ENCODE results near the gene RBMS2.

Gene RBMS2

DNA sequence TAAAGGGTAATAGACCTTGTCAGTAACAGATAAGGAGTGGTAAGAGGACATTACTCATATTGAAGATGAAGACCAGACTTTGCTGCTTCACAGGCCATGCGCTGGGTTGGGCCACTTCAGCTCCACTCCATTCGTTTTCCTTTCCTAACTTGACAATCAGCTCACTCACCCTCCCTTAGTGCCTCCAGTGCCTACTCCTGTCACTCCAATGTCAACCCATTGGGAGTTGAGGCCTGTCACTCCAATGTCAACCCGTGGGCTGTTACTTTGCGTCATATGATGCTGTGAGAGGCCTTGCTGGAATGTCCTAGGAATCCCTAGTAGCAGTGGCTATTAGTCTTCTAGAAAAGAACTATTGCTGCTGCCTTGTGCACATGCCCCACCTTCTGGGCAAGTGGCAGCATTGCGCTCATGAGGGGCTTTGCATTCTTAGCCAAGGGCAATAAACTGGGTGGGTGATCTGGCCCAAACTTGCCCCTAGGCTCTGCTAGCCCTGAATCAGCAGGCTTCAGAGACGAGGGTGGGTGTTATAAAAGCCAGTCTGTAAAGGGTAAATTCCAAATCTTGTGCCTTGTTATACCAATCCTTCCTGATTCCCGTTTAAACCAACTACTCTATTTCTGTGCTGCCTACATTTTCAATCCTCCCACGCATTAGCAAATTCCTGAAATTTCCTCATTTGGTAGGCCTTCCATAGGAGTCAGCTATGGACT is 72.4 kb downstream of the RBMS2 start:
- peak overlapping the region; percentile 54 for H3K27ac ChIP-seq (ENCODE audit: low read depth, low read length)
- H3K9ac ChIP-seq (ENCODE audit: low read length in 5 of 5): peak overlapping the region in 1 of 5 donors; percentile 48
- no peak overlapping the region for H3K4me3 ChIP-seq (ENCODE audit: low read depth in 1 of 5, low read length in 5 of 5)
- peaks cover 0 to 6% (median 0%) of the 10 kb centered on the region in 5 donors for H3K4me1 ChIP-seq (ENCODE audit: control insufficient read depth in 5 of 5, insufficient read depth in 5 of 5, low read length in 5 of 5)
- no peaks in the 10 kb centered on the region for H3K27me3 ChIP-seq (ENCODE audit: control insufficient read depth in 5 of 5, insufficient read depth in 4 of 5, low read length in 5 of 5)
- no peaks in the 10 kb centered on the region for H3K9me3 ChIP-seq (ENCODE audit: control insufficient read depth in 5 of 5, low read length in 5 of 5)
- peaks cover 8 to 67% (median 55%) of the 10 kb centered on the region in 5 donors for H3K36me3 ChIP-seq (ENCODE audit: control insufficient read depth in 5 of 5, insufficient read depth in 5 of 5, low read length in 5 of 5)

GRCh38 chr12:56596815-56597214 is 75.2 kb downstream of the RBMS2 start:
- Histone ChIP-seq H3K9me3 (ENCODE audit: control insufficient read depth in 5 of 5, low read length in 5 of 5) (no peaks in the 10 kb centered on the region), H3K36me3 (ENCODE audit: control insufficient read depth in 5 of 5, insufficient read depth in 5 of 5, low read length in 5 of 5) (peaks cover 7 to 73% (median 65%) of the 10 kb centered on the region in 5 donors), H3K4me1 (ENCODE audit: control insufficient read depth in 5 of 5, insufficient read depth in 5 of 5, low read length in 5 of 5) (peaks cover 0 to 6% (median 0%) of the 10 kb centered on the region in 5 donors), H3K4me3 (ENCODE audit: low read depth in 1 of 5, low read length in 5 of 5) (no peak overlapping the region), H3K27me3 (ENCODE audit: control insufficient read depth in 5 of 5, insufficient read depth in 4 of 5, low read length in 5 of 5) (no peaks in the 10 kb centered on the region), H3K9ac (ENCODE audit: low read length in 5 of 5) (no peak overlapping the region), H3K27ac (ENCODE audit: low read depth, low read length) (no peak overlapping the region)

DNA sequence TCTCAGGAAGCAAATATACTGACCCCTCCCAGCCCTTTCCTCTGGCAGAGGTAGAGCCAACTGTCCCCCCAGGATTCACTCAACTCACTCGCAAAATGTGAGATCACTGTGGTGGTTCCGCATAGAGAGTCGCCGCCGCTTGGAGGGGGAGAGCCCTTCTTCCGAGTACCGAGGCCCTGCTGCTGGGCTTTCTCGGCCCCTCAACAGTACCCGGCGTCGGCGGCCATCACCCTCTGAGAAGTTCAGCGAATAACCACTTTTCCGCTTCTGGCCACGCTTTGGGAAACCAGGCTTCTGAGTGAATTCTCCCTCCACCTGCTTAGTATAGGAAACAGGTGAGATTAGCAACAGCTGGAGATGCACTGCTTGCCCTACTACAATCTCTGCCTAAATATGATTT is 77.4 kb downstream of the RBMS2 start:
- H3K27ac ChIP-seq (ENCODE audit: low read depth, low read length): no peak overlapping the region

GRCh38 chr12:56599797-56600196 is 78.2 kb downstream of the RBMS2 start:
- Histone ChIP-seq H3K27ac (ENCODE audit: low read depth, low read length) (no peak overlapping the region), H3K9me3 (ENCODE audit: control insufficient read depth in 5 of 5, low read length in 5 of 5) (no peaks in the 10 kb centered on the region), H3K4me3 (ENCODE audit: low read depth in 1 of 5, low read length in 5 of 5) (no peak overlapping the region), H3K4me1 (ENCODE audit: control insufficient read depth in 5 of 5, insufficient read depth in 5 of 5, low read length in 5 of 5) (no peaks in the 10 kb centered on the region), H3K36me3 (ENCODE audit: control insufficient read depth in 5 of 5, insufficient read depth in 5 of 5, low read length in 5 of 5) (peaks cover 14 to 97% (median 92%) of the 10 kb centered on the region in 5 donors), H3K27me3 (ENCODE audit: control insufficient read depth in 5 of 5, insufficient read depth in 4 of 5, low read length in 5 of 5) (no peaks in the 10 kb centered on the region), H3K9ac (ENCODE audit: low read length in 5 of 5) (no peak overlapping the region)

More for the DNA sequence above, 77.4 kb downstream of the RBMS2 start:
- H3K4me3 ChIP-seq (ENCODE audit: low read depth in 1 of 5, low read length in 5 of 5): no peak overlapping the region
- H3K9ac ChIP-seq (ENCODE audit: low read length in 5 of 5): no peak overlapping the region
- H3K9me3 ChIP-seq (ENCODE audit: control insufficient read depth in 5 of 5, low read length in 5 of 5): no peaks in the 10 kb centered on the region
- no peaks in the 10 kb centered on the region for H3K27me3 ChIP-seq (ENCODE audit: control insufficient read depth in 5 of 5, insufficient read depth in 4 of 5, low read length in 5 of 5)
- peaks cover 0 to 2% (median 0%) of the 10 kb centered on the region in 5 donors for H3K4me1 ChIP-seq (ENCODE audit: control insufficient read depth in 5 of 5, insufficient read depth in 5 of 5, low read length in 5 of 5)
- peaks cover 13 to 92% (median 84%) of the 10 kb centered on the region in 5 donors for H3K36me3 ChIP-seq (ENCODE audit: control insufficient read depth in 5 of 5, insufficient read depth in 5 of 5, low read length in 5 of 5)

GRCh38 chr12:56600753-56601152 is 79.1 kb downstream of the RBMS2 start:
- Histone ChIP-seq H3K4me1 (ENCODE audit: control insufficient read depth in 5 of 5, insufficient read depth in 5 of 5, low read length in 5 of 5) (no peaks in the 10 kb centered on the region), H3K4me3 (ENCODE audit: low read depth in 1 of 5, low read length in 5 of 5) (no peak overlapping the region), H3K9me3 (ENCODE audit: control insufficient read depth in 5 of 5, low read length in 5 of 5) (no peaks in the 10 kb centered on the region), H3K9ac (ENCODE audit: low read length in 5 of 5) (no peak overlapping the region), H3K27me3 (ENCODE audit: control insufficient read depth in 5 of 5, insufficient read depth in 4 of 5, low read length in 5 of 5) (no peaks in the 10 kb centered on the region), H3K36me3 (ENCODE audit: control insufficient read depth in 5 of 5, insufficient read depth in 5 of 5, low read length in 5 of 5) (peaks cover 15 to 97% (median 94%) of the 10 kb centered on the region in 5 donors), H3K27ac (ENCODE audit: low read depth, low read length) (no peak overlapping the region)

DNA sequence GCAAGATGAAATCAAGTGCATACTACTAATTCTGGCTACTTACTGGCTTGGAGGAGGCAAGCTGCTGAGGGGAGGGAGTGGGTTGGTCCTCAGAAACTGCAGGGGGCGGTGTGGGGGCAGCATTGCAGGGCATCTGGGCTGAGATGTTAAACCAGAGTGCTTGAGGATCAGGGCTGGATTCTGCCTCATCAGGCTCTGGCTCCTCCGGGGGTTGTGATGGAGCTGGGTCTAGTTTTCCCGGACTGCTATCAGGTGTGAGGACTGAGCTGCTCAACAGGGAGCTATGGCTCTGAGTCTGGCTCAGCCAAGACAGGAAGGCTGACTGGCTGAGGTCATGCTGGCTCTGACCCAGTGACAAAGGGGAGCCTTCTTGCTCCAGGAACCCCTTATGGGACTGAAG is 79.9 kb downstream of the RBMS2 start:
- Histone ChIP-seq H3K9me3 (ENCODE audit: control insufficient read depth in 5 of 5, low read length in 5 of 5) (no peaks in the 10 kb centered on the region), H3K4me3 (ENCODE audit: low read depth in 1 of 5, low read length in 5 of 5) (no peak overlapping the region), H3K27me3 (ENCODE audit: control insufficient read depth in 5 of 5, insufficient read depth in 4 of 5, low read length in 5 of 5) (no peaks in the 10 kb centered on the region), H3K36me3 (ENCODE audit: control insufficient read depth in 5 of 5, insufficient read depth in 5 of 5, low read length in 5 of 5) (peaks cover 22 to 100% (median 99%) of the 10 kb centered on the region in 5 donors), H3K4me1 (ENCODE audit: control insufficient read depth in 5 of 5, insufficient read depth in 5 of 5, low read length in 5 of 5) (no peaks in the 10 kb centered on the region), H3K27ac (ENCODE audit: low read depth, low read length) (no peak overlapping the region), H3K9ac (ENCODE audit: low read length in 5 of 5) (no peak overlapping the region)

DNA sequence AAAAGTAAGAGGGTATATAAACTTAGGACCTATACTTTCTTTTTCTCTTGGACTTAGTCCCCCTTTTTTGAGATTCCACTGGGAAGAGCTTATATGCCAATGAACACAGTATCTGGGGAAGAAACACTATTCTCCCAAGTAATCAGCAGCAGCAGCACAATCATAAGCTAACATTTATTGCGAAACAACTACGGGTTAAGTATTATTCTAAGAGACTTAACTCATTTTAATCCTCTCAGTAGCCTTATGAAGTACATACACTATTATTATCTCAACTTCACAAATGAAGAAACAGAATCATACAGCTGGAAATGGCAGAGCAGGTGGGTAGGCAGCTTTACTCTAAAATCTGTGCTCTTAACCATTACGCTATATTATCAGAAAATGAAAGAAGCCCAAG is 80.6 kb downstream of the RBMS2 start:
- H3K9me3 ChIP-seq (ENCODE audit: control insufficient read depth in 5 of 5, low read length in 5 of 5): no peaks in the 10 kb centered on the region
- H3K27me3 ChIP-seq (ENCODE audit: control insufficient read depth in 5 of 5, insufficient read depth in 4 of 5, low read length in 5 of 5): no peaks in the 10 kb centered on the region
- no peak overlapping the region for H3K27ac ChIP-seq (ENCODE audit: low read depth, low read length)
- H3K9ac ChIP-seq (ENCODE audit: low read length in 5 of 5): no peak overlapping the region
- H3K4me3 ChIP-seq (ENCODE audit: low read depth in 1 of 5, low read length in 5 of 5): no peak overlapping the region
- peaks cover 26 to 100% (median 99%) of the 10 kb centered on the region in 5 donors for H3K36me3 ChIP-seq (ENCODE audit: control insufficient read depth in 5 of 5, insufficient read depth in 5 of 5, low read length in 5 of 5)
- H3K4me1 ChIP-seq (ENCODE audit: control insufficient read depth in 5 of 5, insufficient read depth in 5 of 5, low read length in 5 of 5): no peaks in the 10 kb centered on the region

DNA sequence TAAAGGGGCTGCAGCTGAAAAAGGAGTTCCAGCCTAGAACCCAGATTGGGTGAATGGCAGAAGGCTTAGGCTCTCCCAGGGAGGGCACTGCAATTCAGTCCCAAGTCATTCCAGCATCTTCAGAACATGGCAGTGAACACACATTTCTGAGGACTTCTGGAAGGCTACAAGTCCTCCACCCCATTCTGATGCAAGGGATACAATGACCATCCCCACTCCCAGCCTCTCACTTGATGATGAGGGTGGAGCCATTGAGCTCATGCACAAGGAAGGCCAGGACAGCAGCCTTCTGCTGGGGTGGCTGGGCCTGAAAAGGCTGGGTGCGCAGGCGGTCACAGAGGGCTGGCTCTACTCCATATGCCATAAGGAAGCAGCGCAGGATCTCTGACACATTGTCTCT is 82.7 kb downstream of the RBMS2 start:
- Histone ChIP-seq H3K4me3 (ENCODE audit: low read depth in 1 of 5, low read length in 5 of 5) (no peak overlapping the region), H3K9ac (ENCODE audit: low read length in 5 of 5) (no peak overlapping the region), H3K9me3 (ENCODE audit: control insufficient read depth in 5 of 5, low read length in 5 of 5) (no peaks in the 10 kb centered on the region), H3K4me1 (ENCODE audit: control insufficient read depth in 5 of 5, insufficient read depth in 5 of 5, low read length in 5 of 5) (no peaks in the 10 kb centered on the region), H3K27ac (ENCODE audit: low read depth, low read length) (no peak overlapping the region), H3K27me3 (ENCODE audit: control insufficient read depth in 5 of 5, insufficient read depth in 4 of 5, low read length in 5 of 5) (no peaks in the 10 kb centered on the region), H3K36me3 (ENCODE audit: control insufficient read depth in 5 of 5, insufficient read depth in 5 of 5, low read length in 5 of 5) (peaks cover 26 to 93% (median 90%) of the 10 kb centered on the region in 5 donors)

DNA sequence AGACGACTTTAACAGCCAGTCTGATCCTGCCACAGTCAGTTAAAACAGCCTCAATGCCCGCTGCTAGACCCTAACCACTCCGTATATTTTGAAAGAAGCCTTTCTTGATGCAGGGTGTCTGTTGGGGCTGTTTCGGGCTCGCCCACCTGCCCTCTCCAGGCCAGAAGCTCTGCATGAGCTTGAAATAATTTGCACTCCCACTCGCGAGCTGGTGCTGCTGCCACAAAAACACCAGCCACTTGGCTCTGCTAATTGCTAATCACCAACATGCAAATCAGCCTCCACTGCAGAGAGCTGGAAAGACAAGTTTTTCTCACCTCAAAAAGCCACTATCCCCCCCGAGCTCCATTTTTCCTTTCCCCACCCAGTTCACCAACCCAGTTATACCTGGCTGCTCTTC is 93.0 kb downstream of the RBMS2 start:
- no peak overlapping the region for H3K4me3 ChIP-seq (ENCODE audit: low read depth in 1 of 5, low read length in 5 of 5)
- H3K9me3 ChIP-seq (ENCODE audit: control insufficient read depth in 5 of 5, low read length in 5 of 5): no peaks in the 10 kb centered on the region
- no peak overlapping the region for H3K9ac ChIP-seq (ENCODE audit: low read length in 5 of 5)
- H3K36me3 ChIP-seq (ENCODE audit: control insufficient read depth in 5 of 5, insufficient read depth in 5 of 5, low read length in 5 of 5): peaks cover 39 to 88% (median 82%) of the 10 kb centered on the region in 5 donors
- no peaks in the 10 kb centered on the region for H3K27me3 ChIP-seq (ENCODE audit: control insufficient read depth in 5 of 5, insufficient read depth in 4 of 5, low read length in 5 of 5)
- H3K27ac ChIP-seq (ENCODE audit: low read depth, low read length): no peak overlapping the region
- H3K4me1 ChIP-seq (ENCODE audit: control insufficient read depth in 5 of 5, insufficient read depth in 5 of 5, low read length in 5 of 5): peaks cover 0 to 3% (median 0%) of the 10 kb centered on the region in 5 donors

DNA sequence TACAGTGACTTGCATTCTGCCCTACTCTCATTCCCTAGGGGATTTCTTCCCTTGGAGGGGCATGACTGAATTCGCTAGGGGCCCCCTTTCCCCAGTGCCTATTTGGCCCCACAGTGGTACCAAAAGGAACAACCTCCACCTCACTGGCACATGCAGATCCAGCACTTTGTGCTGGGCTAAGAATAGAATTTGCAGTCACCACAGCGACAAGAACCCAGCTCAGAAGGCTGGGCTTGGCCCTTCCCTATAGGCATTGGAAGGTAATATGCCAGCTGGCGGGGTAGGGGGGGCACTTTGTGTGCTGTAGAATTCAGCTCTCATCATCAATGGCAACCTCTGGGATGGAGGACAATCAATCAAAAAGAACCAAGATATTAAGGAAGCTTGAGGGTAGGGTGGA is 94.6 kb downstream of the RBMS2 start:
- Histone ChIP-seq H3K9me3 (ENCODE audit: control insufficient read depth in 5 of 5, low read length in 5 of 5) (no peaks in the 10 kb centered on the region), H3K9ac (ENCODE audit: low read length in 5 of 5) (no peak overlapping the region), H3K4me3 (ENCODE audit: low read depth in 1 of 5, low read length in 5 of 5) (no peak overlapping the region), H3K27me3 (ENCODE audit: control insufficient read depth in 5 of 5, insufficient read depth in 4 of 5, low read length in 5 of 5) (no peaks in the 10 kb centered on the region), H3K36me3 (ENCODE audit: control insufficient read depth in 5 of 5, insufficient read depth in 5 of 5, low read length in 5 of 5) (peaks cover 37 to 86% (median 76%) of the 10 kb centered on the region in 5 donors), H3K27ac (ENCODE audit: low read depth, low read length) (no peak overlapping the region), H3K4me1 (ENCODE audit: control insufficient read depth in 5 of 5, insufficient read depth in 5 of 5, low read length in 5 of 5) (peaks cover 0 to 11% (median 6%) of the 10 kb centered on the region in 5 donors)

All from subcutaneous abdominal adipose tissue (tissue), 5 donors.